ENCODE measurements around the gene TRPM5.

Gene TRPM5

DNA sequence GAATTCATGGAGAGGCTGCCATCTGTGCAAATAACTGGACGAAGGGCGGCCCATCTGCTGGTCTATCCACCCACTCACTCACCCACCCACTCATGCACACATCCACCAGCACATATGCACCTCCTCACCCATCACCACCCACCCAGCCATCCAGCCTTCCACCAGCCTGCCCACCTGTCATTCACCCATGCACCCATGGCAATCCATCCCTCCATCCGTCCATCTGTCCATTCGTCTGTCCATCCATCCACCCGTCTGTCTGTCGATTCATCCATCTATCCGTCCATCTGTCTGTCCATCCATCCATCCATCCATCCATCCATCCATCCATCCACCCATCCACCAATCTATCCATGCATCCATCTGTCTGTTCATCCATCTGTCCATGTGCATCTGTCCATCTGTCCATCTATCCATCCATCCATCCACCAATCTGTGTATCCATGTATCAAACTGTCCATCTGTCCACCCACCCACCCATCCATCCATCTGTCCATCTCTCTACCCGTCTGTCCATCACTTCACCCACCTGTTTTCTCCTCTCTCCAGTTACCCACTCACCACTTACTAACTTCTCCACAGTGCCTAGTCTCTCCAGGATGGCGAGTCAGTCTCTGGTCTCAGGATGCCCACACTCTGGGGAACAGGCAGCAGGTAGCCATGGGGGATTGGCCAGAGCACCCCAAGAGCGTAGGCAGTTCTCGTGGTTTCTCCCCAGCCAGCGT lies 8.9 kb downstream of the TRPM5 start:
- no peak for DNase-seq

DNA sequence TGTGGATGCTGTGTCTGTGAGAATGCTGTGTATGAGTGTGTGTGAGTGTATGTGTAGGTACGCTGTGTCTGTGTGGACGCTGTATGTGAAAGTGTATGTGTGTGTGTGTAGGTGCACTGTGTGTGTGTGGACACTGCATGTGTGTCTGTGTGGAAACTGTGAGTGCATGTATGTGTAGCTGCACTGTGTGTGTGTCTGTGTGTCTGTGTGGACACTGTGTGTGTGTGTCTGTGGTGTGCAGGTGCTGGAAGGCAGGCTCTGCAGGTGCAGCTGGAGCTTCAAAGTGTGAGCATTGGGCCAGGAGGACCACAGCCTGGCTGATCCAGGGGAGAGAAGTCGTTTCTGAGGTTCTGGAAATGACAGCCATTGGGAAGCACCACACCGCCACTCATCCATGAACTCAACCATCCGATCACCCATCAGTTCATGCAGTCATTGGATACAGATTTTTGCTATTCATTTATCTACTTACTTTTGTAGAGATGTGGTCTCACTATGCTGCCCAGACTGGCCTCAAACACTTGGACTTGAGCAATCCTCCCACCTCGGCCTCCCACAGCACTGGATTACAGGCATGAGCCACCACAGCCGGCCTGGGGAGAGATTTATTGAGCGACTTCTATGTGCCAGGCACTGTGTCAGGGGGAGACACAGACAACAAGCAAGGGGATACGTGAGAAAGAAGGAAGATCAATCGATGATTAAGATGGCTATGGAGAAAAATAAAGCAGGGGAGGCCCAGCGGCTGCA lies 9.6 kb downstream of the TRPM5 start:
- no peak for DNase-seq

DNA sequence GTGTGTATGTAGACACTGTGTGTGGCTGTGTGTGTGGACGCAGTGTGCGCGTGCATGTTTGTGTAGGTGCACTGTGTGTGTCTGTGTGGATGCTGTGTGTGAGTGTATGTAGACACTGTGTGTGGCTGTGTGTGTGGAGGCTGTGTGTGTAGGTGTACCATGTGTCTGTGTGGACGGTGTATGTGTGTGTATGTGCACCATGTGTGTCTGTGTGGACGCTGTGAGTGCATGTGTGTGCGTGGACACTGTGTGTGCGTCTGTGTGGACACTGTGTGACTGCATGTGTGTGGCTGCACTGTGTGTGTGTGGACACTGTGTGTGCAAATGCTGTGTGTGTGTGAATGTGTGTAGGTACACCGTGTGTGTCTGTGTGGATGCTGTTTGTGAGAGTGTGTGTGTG lies 10.3 kb downstream of the TRPM5 start:
- DNase-seq, result no peak

DNA sequence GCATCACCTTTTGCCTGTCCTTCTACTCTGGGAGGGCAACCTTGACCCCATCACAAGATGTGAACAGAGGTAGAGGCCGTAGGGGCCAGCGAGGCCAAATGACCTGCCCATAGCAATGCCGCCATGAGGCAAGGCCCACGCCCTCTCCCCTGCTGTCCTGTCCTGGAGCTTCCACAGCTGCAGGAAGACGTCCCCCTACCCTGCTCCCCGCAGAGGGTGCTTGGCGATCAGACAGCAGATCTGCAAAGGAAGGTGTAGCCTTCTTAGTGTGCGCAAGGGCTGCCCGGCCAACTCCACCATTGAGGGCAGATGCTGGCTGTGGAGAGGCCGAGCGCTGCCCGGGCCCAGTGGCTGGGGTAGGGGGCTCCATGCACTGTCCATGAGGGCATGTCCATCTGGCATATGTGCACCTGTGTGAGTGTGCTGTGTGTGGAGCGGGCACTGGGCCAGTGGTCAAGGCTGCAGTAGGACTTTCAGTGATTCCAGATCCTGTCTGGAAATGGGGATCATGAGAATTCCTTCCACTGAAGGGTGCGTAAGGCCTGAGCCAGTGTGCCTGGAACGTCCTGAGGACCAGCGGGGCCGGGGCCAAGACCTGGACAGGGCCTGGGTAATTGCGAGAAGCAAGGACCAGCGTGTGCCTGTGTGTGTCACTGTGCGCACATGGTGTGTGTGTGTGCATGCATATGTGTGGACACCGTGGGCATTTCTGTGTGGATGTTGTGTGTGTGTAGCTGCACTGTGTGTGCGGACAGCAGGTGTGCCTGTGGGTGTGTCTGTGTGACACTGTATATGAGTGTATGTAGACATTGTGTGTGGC lies 11.0 kb downstream of the TRPM5 start:
- no peak for DNase-seq

DNA sequence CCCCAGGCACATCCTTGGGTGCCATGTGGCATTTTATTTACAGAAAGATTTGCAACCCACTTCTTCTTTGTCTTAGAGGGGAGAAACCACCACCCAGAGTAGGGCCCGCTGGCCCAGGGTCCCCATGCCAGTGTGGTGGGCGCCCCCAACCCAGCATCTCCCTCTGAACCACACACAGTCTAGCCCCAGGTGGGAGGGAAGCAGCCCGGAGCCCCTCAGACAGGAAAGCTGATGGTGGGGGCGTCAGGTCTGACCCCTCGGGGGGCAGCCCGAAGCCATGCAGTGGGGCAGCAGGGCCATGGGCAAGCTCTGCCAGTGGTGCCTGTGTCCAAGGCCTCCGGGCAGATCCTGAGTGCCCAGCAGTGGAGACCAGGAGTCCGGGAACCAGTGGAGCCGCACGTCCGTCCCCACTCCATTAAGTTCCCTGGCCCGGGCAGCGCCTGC lies 11.7 kb downstream of the TRPM5 start:
- no peak for DNase-seq

DNA sequence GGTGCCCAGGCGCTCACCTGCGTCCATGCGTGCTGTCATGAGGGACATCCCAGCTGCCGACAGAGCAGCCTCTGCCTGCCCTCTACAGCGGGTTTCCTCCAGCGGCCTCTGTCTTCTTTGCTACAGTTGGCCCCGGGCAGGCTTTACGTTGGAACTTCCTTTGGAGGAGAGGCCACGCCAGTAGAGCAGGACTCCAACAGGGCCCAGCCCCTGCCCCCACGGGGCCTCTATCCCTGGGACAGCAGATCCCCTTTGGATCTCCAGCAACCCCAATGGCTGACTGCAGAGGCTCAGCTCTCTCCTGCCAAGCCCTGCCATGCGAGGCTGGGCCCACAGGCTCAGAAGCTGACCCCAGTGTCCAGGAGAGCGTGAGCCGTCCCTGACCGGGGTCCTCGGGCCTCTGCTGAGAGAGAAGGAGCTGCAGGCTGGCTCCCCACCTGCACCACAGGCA lies 12.1 kb downstream of the TRPM5 start:
- no peak for DNase-seq

DNA sequence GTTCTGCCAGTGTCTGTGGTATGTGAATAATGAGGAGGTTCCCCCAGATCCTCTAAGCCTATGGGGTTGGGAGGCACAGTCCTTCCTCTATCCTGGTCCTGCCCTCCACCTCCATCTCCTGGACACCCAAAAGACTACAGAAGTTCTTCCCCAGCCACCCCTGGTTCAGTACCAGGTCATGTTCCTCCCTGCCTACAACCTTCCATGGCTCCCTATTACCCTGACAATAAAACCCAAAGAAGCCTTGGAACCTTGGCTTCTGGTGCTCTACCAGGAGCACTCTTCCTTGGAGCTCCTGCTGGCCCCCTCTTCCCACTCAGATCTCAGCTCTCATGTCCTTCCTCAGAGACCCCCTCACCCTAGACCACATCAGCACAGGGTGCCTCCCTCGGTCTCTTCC lies 12.9 kb downstream of the TRPM5 start:
- DNase-seq, result no peak

DNA sequence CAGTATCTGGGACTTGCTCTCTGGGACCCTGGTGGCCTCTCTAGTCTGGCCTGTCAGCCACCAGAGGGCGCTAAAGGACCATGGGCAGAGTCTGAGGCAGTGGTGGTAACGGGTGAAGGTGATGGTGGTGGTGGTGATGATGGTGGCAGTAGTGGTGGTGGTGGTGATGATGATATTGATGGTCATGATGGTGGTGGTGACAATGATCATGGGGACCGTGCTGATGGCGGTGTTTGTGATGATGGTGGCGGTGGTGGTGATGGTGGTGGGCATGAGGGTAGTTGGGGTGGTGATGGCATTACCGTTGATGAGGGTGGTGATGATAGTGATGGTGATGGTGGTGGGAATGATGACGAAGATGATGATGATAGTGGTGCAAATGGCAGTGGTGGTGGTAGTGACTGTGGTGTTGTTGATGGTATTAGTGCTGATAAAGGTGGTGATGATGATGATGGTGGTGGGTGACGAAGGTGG lies 16.0 kb downstream of the TRPM5 start:
- DNase-seq, result no peak

DNA sequence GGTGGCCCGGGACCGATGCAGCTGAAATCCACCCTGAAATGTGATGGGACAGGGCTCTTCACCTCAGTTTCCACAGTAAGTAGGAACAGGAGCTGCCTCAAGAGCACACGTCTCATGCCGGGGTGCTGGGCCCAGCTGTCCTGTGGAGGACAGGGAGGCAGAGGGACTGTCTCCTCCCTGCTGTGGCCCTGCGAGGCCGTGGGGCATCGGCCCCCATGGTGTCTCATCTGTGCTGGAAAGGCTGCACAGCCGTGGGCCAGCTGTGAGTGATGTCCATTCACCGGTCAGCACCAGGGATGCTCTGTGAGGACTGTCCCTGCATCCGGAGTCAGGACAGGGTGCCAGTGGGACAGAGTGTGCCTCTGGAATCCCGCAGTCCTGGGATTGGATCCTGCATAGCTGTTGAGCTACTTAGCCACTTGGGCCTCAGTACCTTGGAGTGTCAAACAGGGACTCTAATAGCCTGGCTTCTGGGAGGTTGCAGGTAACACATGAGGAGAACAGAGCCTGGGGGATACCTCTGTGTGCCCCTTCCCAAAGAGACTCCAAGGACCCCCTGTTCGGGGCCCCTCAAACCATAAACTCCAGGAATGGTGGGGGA lies 16.5 kb downstream of the TRPM5 start:
- no peak for DNase-seq

DNA sequence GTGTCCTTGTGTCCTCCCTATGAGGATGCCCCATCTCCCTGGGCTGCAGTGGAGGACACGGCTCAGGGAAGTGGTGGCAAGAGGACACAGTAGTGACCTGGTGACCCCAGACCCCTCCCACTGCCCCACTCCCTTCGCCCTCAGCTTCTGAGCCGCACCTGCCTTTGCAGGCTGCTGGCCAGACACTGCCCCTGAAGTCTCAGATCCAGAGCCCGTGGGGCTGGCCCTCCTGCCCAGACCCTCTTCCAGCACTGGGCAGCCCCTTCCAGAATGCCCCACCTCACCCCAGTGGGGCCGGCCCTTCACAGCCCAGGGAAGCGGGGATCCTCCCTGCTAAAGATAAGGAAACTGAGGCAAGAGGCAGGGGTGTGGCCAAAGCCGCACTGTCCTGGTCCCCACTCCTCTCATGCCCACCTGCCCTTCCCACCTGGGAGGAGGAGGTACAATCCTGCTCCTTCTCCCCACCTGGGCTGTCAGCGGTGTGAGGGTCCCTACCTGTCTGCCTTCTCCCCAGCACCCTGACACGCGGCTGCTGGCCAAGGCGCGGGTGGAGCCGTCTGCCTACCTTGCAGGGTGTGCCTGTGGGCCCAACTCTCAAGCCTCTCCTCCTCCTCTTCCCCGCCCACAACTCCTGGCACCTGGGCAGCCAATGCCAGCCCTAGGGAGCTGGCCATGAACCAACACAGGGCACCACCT lies 17.3 kb downstream of the TRPM5 start:
- no peak for DNase-seq

DNA sequence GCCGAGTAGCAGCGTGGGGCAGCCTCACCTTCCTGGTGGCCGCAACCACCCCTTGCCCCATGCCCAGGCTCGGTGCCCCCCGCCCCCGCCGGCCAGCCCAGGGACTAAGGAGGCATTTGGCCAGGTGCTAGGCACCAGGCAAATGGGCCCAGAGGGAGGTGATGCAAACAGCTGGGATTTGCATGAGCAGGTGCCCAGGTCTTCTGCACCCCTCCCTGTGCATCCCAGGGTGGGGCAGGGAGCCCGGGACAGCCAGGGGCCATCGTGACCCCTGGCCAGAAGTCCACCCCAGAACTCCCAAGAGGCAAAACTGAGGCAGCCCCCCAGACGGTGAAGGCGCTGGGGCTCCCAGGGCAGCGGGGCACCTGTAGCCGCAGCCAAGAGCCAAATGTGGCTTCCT lies 18.1 kb downstream of the TRPM5 start:
- DNase-seq, result no peak

DNA sequence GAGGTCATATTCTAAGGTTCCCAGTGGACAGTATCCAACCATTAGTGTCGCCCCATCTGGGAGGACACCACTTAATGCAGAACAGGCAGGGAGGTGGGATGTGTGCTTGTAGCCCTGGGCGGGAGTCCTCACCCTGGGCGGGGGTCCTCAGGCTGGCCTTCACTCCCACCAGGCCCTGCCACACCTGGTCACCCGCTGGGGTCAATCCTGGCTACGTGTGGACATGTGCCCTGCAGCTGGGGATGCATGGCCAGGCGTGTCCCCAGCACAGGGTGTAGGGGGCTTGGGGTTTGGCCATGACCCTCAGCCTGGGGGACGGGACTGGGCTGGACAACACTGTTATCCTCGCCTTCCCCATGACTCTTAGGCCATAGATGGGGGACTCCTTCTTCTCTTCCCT lies 18.8 kb downstream of the TRPM5 start:
- DNase-seq, result no peak

DNA sequence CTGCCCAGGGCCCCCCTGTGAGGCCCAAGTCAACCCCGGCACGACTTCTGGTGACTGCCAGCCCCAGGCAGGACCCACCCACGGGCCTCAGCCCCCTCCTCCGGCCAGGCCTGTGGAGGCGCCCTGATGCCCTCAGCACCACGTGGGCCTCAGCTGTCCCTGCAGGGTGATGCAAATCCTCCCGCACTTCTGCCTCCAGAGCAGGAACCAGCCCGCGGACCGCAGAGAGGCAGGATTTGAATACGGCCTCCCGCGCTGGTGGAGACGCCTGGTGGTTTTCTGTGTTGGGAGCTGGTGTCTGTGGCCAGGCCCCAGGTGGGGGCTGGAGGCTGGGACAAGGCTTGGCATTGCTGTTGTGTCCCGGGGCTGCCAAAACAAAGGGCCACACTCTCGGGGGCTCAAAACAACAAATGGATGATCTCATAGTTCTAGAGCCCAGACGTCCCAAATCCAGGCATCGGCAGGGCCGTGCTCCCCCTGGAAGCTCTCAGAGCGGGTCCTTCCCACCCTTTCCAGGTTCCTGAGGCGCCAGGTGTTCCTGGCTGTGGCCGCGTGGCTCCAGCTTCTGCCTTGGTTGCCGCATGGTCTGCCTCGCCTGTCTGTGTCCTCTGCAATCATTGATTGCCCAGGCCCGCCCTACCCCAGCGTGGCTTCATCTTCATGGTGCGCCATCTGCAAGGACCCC lies 19.4 kb downstream of the TRPM5 start:
- no peak for DNase-seq

DNA sequence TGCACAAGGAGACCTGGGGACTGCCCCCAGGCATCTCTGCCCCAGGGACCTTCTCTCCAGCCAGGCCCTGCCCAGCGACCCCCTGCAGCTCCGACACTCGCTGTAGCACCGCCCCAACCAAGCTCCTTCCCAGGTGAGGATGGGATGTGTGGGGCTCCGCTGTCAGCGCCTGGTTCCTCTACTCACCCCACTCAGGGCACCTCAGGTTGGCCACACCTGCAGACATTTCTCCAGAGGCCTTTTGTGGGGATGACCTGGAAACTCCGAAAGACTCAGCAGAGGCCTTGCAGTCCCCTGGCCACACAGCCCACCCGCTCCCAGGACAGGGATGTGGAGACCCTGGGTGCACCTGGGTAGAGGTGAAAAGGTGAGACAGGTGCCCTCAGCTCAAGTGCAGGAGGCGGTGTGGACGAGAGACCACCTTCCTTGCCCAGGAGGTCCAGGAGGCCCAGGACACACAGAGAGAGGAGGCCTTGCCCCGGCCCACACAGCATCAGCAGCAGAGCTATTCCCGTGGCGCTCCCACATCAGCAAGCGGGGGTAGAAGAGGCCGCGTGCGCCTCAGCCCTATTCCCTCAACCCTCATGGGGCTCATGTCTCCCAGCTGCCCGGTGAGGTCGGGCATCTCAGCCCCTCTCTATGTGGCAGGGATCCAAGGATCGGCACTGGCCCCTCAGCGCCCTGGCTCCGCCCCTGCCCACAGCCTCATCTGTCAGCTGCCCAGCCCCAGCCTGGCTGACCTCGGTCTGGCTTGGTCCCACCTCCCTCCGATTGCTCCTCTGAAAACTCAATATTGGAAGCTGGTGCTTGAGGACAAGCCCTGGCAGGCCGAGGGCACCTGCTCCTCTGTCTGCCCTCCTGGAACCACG lies 20.9 kb downstream of the TRPM5 start:
- DNase-seq, result no peak

DNA sequence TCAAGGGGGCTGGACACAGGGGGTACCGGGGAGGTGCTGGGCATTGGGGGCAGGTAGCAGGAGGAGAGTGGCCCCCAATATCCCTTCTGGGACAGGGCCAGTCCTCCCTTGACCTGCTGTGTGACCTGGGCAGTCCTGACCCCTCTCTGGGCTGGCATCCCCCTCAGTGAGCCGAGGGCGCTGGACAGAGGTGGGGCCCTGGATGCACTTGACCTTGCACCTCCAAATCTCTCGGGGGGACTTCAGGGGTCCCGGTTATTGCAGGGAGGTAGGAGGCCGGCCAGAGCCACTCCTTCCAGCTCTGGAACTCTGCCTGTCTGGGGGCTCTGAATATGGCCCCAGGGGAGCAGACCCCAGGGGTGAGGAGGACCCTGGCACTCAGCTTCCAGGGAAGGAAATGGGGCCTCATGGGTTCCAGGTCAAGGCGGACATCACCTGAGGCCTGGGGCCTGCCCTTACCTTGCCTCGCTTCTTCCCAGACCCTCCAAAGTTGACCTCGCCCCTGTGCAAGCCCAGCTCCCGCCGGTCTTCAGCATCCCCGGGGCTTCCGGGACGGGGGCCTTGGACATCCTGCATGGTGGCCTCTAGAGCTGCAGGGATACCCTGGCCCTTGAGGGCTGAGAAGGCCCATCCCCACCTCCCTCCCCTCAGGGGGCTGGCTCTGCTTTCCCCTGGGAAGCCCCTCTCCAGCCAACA lies 21.7 kb downstream of the TRPM5 start:
- no peak for DNase-seq

DNA sequence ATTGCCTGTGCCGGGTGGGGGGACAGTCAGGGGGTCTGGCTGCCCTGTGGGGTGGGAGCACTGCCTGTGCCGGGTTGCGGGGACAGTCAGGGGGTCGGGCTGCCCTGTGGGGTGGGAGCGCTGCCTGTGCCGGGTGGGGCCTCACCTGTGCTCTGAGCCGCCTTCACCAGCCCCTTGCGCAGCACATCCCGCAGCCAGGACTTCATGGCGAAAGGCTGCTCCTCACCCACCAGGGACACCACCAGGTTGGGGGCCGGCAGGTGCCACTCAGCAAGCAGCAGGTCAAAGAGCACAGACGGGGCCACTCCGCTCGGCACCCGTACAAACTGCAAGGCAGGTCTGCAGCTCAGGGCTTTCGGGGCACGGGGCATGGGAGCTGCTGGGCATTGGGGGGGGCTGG lies 22.3 kb downstream of the TRPM5 start:
- no peak for DNase-seq

DNA sequence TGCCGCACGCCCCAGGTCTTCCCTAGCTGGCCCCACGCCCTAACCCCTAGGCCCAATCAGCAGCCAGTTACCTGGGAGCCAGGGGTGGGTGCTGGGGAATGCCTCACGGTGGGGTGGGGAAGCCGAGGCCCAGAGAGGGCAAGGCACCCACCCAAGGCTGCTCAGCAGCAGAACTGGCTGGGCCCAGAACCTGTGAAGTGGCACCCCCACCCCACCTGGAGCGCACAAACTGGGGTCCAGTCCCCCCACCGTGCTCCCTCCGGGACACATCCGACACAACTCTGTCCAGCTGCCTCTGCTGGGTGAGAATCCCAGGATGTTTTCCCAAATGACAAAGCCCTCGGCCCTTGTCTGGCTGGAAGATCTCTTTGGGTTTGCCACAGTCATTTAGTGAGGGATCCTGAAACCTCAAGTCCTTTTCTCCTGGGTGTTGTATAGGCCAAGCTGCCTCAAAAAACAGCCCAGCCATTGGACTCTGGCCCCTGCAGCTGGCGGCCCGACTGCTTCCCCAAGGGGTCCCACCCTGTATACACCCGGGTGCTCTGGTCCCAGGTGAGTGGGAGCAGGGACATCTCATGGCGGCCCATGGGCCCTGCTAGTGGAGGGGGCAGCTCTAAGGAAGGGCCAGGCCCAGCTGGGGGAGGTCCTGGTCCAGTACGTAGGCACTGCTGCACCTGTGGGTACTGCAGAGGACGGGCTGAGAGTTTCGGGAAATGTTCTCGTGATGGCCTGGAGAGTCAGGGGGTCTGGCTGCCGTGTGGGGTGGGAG lies 22.9 kb downstream of the TRPM5 start:
- DNase-seq, result no peak

DNA sequence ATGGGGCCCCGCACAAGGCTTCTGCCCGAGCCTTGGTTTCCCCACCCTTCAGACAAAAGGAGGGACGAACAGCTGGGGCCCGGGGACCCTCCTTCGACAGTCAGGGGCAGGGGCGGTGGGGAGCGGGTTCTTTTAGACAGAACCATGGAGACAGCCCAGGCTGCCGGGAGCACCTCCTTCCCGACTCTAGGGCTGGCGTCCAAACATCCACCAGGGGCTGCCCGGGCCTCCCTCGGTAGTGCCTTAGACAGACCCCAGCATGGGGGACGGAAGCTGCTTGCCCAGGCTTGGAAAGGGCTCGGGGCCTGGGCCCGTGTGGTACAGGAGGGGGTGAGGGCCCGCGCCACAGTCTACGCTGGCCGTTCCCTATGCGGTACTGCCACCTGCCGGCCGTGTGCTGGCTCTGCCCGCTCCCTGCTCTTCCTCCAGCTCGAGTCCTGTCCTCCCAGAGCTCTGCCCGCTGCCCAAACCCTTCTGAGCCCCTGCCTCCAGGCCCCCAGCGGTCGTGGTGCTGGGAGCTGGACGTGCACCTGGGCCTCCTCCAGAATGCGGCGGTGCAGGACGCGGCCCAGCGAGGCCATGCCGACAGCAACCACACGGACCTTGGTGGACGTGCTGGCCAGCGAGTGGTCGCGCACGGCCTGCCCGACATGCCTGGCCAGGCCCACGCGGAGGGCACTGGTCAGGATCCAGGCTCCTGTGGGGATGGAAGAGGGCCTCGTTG lies 23.6 kb downstream of the TRPM5 start:
- DNase-seq, result peak; percentile 25

Measured in NCI-H446 treated with DMSO at 0.1 percent for 48 hours (cell line).